CD4-positive, alpha-beta T cell treated with Interleukin-21 for 1 hour (primary cell): ENCODE results near the gene THSD8.
A peak's percentile ranks its signal among the peaks of the same experiment; 100 is the strongest.

ENCODE experiments used
- DNase-seq: peaks from one replicate; pipeline ENCODE4 v3.0.0-alpha.2; 2020

Gene THSD8

DNA sequence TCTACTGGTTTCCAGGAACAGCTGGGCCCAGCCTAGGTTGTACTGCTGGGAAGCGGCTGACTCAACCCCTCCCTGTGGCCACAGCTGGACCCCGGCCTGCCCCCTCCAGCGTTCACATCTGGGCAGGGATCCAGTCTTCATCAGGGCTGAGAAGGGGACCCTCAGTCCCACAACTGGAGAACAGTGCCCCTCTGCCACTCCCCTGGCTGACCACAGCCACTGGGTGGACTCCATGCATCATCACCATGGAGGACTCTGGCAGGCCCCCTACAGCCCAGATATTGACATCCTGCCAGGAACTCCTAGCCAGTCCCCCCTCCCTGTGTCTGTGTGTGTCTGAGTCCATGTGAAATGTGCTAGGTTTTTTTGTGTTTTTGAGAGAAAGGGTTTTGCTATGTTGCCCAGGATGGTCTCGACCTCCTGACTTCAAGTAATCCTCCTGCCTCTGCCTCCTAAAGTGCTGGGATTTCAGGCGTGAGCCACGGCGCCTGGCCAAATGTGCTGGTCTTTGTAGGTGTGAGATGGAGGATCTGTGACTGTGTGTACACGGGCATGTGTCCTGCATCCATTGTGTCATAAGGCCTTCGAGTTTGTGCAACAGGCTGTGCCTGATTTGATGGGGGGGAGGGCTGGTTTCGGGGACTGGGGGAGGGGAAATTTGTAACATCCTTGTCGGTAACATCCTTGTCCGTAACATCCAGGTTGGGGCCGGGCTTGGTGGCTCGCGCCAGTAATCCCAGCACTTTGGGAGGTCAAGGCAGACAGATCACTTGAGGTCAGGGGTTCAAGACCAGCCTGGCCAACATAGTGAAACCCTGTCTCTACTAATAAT lies 22.5 kb upstream of the THSD8 start:
- no peak for DNase-seq

DNA sequence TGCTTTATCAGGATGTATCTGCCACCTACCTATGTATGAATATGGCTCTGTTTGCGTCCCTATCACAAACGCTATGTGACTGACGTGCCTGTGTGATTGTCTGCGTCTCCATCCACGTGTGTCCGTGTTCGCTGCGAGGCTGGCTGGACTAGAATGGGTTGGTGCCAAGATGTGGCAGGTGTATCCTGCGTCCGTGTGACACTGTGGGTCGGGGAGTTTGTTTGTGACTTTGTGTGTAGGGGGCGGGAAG lies 19.8 kb upstream of the THSD8 start:
- DNase-seq: no peak

DNA sequence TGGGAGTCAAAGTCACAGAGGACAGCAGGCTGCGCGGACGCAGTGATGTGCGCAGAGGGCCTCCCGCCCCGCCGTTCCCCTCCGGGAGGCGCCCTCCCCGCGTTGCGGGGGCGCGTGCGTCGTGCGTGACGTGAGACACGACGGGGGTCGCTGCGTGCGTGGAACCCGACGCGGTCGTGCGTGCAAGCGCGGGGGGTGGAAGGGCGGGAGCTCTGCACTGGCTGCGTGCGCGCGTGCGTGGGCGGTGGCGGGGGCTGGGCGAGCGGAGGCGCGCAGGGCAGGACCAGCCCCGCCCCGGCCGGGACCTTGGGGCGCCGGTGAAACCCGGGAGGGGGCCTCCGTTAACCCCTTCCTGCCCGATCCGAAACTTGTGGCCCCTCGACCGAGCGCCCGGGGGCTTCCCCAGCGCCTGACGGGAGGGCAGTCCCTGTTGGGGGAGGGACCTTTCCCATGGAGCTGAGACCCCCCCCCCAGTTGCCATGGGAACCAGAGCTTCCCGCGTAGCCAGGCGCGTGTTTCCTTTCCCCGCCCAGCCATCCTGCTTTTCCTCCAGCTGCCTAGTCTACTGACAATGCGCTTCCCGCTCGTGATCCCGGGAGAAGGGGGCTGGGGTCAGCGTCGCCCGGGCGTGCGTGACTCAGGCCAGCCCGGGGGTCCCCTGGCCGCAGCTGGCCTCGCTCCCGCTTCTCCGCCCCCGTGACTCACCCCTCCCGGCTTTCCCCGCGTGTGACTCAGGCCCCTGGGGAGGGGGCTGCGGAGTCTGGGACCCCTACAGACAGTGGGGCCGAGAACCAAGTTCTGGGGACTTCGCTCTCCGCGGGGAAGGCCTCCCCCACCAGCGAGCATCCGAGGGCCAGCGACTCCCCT lies 19.2 kb upstream of the THSD8 start:
- DNase-seq: peak; percentile 94

DNA sequence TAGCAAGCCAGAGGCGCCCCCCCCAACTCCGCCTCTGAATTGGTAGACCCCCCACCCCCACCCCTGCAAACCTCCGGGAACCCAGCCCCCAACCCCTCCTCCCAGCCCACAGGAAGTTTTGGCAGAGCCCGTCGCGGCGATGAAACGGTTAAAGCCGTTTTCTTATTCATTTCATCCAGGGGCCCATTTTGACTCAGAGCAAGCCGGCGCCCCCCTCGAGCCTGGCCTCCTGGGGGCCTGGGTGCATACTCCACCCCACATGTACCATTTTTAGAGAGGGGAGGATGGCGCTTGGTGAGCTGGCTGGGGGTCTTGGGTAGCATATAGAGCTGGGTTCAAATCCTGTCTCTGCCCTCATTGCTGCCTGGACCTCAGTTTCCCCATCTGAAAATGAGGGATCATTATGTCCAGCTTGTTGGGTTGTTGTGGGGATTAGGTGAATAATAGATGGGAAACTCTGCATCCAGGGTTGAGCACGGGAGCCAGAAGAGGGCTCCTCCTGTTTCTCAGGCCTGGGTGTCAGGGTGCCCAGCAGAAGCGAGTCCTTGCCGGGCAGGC lies 18.5 kb upstream of the THSD8 start:
- peak; percentile 47 for DNase-seq

DNA sequence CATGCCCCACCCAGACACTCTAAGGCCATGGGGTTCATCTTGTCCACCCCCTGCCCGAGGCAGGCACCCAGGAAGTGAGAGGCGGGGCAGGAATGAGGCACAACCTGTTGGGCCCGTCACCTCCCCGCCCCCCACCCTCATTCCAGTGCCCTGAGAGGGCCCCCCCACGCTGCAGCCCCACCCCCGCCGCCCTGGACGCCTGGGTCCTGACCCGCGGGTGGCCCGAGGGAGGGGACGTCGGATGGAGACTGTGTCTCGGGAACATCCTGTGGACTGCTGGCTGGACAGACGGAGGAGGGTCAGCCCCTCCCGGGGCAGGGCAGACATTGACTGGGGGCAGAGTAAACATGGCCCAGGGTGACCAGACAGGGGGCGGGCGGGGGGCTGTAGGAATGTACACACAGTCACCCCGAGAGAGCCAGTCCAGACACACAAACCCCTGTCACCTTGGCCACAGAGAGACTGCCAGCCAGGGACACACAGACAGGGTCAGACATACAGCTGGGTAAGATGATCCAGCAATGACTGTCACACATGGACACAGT lies 17.9 kb upstream of the THSD8 start:
- DNase-seq: peak; percentile 57

DNA sequence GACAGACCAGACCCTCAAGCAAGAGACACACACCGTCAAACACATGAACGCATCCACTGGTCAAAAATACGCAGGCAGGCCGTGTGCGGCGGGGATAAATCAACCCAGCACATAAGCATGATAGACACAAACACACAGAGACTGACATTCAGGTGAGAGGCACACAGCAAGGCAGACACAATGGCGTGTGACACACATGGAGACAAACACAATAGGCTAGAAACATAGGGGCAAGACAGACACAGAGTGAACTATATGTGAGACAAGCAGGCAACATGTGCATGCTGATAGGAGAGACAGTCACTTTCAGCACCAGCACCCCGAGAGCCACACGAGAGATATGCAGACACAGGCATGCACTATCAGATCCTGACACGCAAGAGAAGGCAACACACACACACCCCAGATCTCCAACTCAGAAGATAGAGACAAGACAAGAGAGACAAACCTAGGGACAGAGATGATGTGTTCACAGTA lies 17.4 kb upstream of the THSD8 start:
- DNase-seq: peak; percentile 54

DNA sequence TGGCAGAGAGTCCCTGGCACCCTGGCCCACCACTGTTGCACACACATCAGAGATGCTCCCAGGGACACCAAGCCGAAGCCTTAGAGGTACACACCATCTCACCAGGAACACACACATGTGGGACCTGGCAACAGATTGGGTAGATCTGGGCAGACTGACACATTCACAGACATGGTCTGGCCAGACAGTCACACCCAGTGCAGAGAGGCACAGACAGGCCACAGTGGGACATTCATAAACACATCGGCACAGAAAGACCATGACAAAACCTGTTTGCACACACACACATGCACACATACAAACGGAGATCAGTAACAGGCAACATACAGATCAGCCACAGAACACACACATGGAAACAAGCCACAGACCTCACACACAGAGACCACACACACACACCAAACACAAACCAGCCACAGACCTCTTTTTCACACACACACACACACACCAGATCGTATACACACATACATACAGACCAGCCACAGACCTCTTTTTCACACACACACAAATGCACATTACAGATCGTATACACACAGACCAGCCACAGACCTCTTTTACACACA lies 16.9 kb upstream of the THSD8 start:
- DNase-seq: peak; percentile 83

DNA sequence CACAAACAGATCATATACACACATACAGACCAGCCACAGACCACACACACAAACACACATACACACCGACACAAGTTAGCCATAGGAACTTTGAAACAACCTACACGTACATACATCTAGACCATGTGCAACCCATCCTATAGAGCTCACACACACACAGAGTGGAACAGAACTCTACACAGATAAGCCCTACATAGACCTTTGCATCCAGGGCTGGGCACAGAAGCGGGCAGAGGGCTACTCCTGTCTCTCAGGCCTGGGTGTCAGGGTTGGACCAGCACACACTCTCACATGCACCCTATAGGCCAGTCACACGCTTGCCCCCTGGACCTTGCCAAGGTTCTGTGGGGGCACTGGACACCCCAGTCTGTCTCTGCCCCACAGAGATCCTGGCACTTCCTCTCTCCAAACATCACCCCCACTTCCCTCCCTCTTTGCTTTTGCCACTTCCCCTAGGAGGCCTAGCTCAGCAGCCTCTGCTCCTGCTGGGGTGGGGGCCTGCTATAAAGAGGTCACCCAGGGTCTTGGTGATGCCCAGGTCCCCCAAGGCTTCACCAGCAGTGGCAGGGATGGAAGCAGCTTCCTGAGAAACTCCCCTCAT lies 16.3 kb upstream of the THSD8 start:
- no peak for DNase-seq

DNA sequence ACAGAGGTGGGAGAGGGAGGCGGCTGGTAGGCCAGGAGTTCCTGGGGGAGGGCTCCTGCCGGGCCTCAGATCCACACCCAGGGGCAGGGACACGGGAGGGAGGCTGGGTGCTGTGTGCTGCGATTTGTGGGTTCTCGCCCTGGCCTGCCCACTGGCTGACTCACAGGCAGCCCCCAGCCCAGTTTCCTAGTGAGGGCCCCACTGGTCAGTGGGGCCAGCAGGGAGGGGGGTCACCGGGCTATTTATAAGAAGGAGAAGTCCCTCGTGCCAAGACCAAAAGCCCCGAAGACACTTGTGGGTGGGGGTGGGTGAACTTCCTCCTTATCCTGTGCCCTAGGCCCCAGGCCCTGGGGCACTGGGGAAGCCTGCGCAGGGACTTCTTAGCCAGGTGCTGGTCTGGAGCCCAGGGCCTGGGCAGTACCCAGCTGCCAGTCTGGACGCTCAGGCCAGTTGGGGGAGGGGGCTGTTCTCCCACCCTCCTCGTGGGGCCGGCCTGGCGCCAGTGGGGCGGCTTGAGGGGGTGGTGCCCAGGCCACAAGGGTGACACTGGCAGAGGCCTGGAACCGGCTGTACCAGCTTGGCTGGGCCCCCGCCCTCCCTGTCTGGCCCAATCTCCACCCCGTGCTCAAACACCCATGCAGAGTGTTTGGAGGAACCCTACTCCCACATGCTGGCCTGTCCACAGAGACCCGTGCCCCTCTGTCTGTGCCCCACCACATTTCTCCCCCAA lies 15.6 kb upstream of the THSD8 start:
- peak; percentile 53 for DNase-seq

DNA sequence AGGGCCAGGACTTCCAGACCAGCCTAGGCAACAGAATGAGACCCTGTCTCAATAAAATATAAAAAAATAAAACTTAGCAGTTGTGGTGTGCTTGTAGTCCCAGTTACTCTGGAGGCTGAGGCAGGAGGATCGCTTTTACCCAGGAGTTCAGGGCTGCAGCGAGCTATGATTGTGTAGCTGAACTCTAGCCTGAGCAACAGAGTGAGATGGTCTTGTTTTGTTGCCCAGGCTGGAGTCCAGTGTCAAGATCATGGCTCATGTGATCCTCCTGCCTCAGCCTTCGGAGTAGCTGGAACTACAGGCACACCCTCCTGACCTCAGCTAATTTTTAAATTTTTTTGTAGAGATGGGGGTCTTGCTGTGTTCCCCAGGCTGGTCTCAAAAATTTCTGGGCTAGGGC lies 14.9 kb upstream of the THSD8 start:
- DNase-seq: no peak

DNA sequence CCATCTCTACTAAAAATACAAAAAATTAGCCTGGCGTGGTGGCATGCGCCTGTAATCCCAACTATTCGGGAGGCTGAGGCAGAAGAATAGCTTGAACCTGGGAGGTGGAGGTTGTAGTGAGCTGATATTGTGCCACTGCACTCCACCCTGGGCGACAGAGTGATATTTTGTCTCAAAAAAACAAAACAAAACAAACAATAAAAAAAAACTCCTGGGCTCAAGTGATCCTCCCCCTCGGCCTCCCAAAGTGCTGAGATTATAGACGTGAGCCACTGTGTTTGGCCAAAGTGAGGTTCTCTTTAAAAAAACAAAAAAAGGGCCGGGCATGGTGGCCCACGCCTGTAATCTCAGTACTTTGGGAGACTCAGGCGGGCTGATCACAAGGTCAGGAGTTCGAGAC lies 14.4 kb upstream of the THSD8 start:
- no peak for DNase-seq

DNA sequence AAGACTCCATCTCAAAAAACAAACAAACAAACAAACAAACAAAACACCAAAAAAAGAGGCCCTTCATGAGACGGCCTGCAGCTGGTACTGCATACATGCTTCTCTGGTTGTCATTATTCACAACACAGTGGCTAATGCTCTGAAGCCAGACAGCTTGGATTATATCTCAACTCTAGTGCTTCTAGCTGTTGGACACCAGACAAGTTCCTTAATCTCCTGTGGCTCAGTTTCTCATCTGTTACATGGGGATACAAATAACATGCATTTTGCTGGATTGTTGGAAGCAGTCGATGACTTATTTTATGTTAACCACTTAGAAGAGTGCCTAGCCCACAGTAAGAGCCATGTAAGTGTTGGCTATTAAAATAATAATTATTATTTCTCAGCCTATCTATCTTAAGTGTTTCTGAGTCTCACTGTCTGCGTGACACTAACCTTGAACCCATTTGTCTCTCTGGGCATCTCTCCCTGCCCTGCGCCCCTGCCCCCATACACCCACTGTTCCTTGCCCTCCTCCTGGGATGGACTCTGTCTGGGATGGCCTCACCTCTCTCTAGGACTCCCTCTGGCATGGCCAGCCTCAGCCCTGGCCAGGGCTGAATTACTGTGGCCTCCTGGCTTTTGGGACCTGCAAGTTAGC lies 13.7 kb upstream of the THSD8 start:
- no peak for DNase-seq

DNA sequence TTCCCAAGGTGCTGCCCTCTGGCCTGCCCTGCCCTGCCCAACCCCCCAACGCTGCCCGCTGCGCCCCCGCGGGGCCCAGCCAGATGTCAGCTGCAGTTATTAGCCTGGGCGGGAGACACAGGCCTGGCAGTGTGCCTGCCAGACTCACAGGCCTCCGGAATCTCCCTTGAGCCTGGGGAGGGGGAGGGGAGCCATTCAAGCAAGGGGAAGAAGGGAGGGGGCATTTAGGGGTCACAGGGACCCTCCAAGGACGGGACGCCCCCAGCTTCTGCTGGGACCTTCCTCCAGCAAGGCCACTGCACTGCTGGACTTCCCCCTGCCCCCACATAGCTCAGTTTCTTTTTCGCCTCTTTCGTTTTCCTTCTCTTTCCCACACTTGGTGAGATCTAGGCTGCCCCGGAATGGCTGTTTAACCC lies 13.2 kb upstream of the THSD8 start:
- DNase-seq: peak; percentile 85

DNA sequence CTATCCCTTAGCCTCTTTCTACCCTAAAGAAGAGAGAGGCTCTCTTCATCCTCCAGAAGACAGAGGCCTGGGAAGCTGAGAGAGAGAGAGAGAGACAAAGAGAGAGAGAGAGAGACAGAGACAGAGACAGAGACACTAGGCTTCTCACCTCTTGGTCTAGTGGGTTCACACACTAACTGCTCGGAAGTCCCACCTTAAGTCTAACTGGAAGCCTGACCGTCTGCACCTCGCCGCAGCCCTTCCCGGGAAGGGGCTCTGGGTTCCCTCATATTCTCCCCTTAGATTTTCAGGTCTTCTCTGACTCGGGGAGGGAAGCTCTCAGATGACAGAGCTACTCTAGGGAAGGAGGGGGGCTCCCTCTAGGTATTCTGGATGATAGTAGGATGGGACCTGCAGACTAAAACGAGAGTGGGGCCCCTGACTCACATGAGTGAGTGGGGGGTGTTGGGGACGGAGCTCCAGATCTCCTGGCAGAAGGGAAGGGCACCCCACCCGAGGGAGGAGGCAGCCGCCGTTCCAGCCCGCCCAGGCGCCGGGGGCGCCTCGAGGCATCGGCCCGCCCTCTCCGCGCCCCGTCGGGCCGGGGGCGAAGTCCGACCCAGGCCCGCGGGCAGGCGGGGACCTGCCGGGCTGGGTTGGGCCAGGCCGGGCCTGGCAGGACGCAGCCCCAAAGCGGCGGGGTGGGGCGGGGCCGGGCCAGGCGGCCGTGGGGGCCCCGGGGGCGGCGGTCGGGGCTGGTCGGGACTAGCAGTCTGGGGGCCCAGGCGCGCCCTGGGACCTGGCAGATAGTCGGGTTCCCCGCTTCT lies 12.6 kb upstream of the THSD8 start:
- DNase-seq: peak; percentile 72

DNA sequence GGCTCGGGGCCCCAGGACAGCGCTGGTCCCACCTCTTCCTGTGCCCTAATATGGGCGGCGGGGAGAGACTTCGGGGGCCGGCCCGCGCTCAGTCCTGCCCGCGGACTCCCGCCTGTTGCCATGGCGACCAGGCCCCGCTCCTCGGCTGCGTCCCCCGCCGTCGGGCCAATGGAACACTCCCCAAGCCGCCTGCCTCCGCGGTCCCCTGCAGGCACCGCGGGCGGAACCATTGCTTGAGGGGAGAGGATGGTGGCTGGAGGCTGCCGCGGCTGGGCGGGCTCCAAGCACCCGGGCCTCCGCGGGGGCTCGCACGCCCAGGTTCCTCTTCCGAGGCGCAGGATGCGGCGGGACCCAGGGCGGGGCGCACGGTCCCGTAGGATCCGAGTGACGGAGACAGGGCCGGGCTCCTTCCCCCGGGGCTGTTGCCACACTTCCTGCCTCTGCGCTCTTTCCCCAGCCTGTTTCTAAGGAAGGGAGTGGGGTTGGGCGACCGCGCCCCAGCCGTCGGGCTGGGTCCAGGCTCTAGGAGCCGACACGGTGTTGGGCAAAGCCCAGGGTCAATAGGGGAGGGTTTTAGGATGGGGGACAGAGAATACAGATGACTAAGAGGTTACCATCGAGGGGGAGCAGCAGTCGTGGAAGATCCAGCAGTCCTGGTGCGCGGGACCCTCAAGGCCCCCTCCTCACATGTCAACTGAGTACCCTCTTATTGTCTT lies 11.8 kb upstream of the THSD8 start:
- peak; percentile 98 for DNase-seq

DNA sequence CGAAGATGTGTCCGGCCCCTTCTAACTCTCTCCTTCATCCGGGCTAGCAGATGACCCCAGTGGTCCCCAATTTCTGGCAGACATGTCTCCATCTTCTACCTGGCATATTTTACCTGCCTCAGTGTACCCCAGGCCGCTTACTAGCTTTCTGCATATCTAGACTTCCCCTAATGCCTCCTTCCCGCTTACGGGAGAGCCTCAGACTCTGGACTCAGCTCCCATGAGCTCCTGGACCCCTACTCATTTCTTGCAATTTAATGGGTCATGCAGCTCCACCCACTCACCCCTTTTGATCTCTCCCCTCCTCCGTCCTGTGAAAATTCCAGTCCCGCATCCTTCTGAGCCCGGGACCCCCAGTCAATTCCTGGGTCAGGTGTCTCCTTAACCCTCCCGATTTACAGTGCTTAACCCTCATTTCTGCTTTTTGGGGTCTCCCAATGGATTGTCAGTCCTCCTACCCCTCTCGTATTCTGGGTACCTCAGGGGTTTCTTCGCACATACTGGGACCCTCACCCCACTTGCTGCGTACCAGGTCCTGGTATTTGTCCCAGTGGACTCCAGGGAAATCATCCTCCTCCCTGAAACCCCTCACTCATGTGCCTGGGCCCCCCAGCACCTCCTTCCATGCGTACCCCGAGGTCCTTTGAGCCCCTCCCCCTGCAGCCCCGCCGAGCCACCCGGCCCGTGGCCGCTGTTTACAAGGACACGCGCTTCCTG lies 11.1 kb upstream of the THSD8 start:
- no peak for DNase-seq

DNA sequence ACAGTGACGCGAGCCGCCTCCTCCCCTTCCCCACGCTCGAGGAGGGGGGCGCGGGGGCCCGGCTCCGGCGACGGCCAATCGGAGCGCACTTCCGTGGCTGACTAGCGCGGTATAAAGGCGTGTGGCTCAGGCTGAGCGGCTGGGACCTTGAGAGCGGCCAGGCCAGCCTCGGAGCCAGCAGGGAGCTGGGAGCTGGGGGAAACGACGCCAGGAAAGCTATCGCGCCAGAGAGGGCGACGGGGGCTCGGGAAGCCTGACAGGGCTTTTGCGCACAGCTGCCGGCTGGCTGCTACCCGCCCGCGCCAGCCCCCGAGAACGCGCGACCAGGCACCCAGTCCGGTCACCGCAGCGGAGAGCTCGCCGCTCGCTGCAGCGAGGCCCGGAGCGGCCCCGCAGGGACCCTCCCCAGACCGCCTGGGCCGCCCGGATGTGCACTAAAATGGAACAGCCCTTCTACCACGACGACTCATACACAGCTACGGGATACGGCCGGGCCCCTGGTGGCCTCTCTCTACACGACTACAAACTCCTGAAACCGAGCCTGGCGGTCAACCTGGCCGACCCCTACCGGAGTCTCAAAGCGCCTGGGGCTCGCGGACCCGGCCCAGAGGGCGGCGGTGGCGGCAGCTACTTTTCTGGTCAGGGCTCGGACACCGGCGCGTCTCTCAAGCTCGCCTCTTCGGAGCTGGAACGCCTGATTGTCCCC lies 10.4 kb upstream of the THSD8 start, which contains the start of gene JUNB:
JUNB (plus strand) TSS at position 142 of the 706 bp plus-strand sequence; CDS start at position 428, 286 bp downstream.
- peak; percentile 99 for DNase-seq

DNA sequence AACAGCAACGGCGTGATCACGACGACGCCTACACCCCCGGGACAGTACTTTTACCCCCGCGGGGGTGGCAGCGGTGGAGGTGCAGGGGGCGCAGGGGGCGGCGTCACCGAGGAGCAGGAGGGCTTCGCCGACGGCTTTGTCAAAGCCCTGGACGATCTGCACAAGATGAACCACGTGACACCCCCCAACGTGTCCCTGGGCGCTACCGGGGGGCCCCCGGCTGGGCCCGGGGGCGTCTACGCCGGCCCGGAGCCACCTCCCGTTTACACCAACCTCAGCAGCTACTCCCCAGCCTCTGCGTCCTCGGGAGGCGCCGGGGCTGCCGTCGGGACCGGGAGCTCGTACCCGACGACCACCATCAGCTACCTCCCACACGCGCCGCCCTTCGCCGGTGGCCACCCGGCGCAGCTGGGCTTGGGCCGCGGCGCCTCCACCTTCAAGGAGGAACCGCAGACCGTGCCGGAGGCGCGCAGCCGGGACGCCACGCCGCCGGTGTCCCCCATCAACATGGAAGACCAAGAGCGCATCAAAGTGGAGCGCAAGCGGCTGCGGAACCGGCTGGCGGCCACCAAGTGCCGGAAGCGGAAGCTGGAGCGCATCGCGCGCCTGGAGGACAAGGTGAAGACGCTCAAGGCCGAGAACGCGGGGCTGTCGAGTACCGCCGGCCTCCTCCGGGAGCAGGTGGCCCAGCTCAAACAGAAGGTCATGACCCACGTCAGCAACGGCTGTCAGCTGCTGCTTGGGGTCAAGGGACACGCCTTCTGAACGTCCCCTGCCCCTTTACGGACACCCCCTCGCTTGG lies 9.6 kb upstream of the THSD8 start:
- peak; percentile 75 for DNase-seq
